CD8-positive, alpha-beta memory T cell (primary cell): ENCODE data around the gene GPR31. TPM values are rescaled to one million over a fixed set of nuclear protein-coding genes. Genes with fewer than 3 reads are reported as not detected.

Experiments used
- CTCF ChIA-PET: fragments of 350-600 bp; sonication (Branson Sonifier 250); formaldehyde crosslinking; loops from one replicate; lab custom pipeline; 2021; ENCODE audit warnings: antibody characterized with exemption; lab: Charles Lee
- POLR2A ChIA-PET: fragments of 350-600 bp; sonication (Branson Sonifier 250); formaldehyde crosslinking; loops from one replicate; lab custom pipeline; 2021; ENCODE audit warnings: antibody characterized with exemption; lab: Charles Lee
- DNase-seq, 5 donors: peaks; one replicate each; pipeline versions ENCODE4 v3.0.0 to v3.0.0-alpha.2; 2020 to 2022; ENCODE audit warnings: mixed read lengths in 1 of 5
- H3K27ac ChIP-seq: one replicate; pipeline ENCODE4 v1.7.0; 2013; ENCODE audit warnings: low read depth, mild to moderate bottlenecking, low read length, moderate library complexity
- H3K27me3 ChIP-seq: 2 replicates; pipeline ENCODE4 v1.7.0; 2013; ENCODE audit warnings: low read length, mild to moderate bottlenecking; ENCODE audit not compliant: insufficient read depth, poor library complexity, severe bottlenecking
- H3K36me3 ChIP-seq: 2 replicates; pipeline ENCODE4 v1.7.0; 2013; ENCODE audit warnings: mild to moderate bottlenecking, low read length, moderate library complexity; ENCODE audit not compliant: insufficient read depth
- H3K4me1 ChIP-seq: 2 replicates; pipeline ENCODE4 v1.7.0; 2013; ENCODE audit warnings: mild to moderate bottlenecking, low read length, moderate library complexity; ENCODE audit not compliant: insufficient read depth
- H3K4me3 ChIP-seq: 2 replicates; pipeline ENCODE4 v1.7.0; 2013; ENCODE audit warnings: mild to moderate bottlenecking, low read length
- H3K9me3 ChIP-seq: 2 replicates; pipeline ENCODE4 v1.7.0; 2013; ENCODE audit warnings: mild to moderate bottlenecking, low read length
- H3K27ac Mint-ChIP-seq, 8 donors: one replicate each; pipeline ENCODE4 v1.8.0; 2020 to 2021; ENCODE audit warnings: mixed read lengths in 8 of 8, mild to moderate bottlenecking in 6 of 8, inconsistent platforms in 3 of 8, moderate library complexity in 3 of 8
- H3K27me3 Mint-ChIP-seq, 2 donors: one replicate each; pipeline ENCODE4 v1.8.0; 2020 to 2021; ENCODE audit warnings: mixed read lengths in 2 of 2, mild to moderate bottlenecking in 1 of 2, moderate library complexity in 1 of 2
- H3K36me3 Mint-ChIP-seq, 3 donors: one replicate each; pipeline ENCODE4 v1.8.0; 2020 to 2021; ENCODE audit warnings: mixed read lengths in 3 of 3, inconsistent platforms in 1 of 3, mild to moderate bottlenecking in 1 of 3
- H3K4me1 Mint-ChIP-seq, 3 donors: one replicate each; pipeline ENCODE4 v1.8.0; 2020 to 2021; ENCODE audit warnings: mixed read lengths in 3 of 3, inconsistent platforms in 1 of 3, mild to moderate bottlenecking in 1 of 3
- H3K4me3 Mint-ChIP-seq, 7 donors: one replicate each; pipeline ENCODE4 v1.8.0; 2020 to 2021; ENCODE audit warnings: mixed read lengths in 7 of 7, mild to moderate bottlenecking in 6 of 7, moderate library complexity in 4 of 7, inconsistent platforms in 2 of 7
- H3K9me3 Mint-ChIP-seq, 5 donors: one replicate each; pipeline ENCODE4 v1.8.0; 2020 to 2022; ENCODE audit warnings: mixed read lengths in 5 of 5, mild to moderate bottlenecking in 3 of 5, moderate library complexity in 2 of 5, inconsistent platforms in 1 of 5
- polyA plus RNA-seq: library from polyadenylated mRNA; unstranded; fragments of 300-500 nt; fragmentation: Illumina TruSeq; gene quantifications from one replicate; pipeline ENCODE4 v1.2.3, GENCODE V29; 2021
- total RNA-seq, 2 experiments: library from RNA; stranded (reverse); gene quantifications; one replicate each; pipeline ENCODE4 v1.2.3, GENCODE V29; 2021

GPR31 gene
- total and polyA plus RNA-seq, 3 experiments from 2014 or later: not detected

- no peak overlapping the region for H3K27ac Mint-ChIP-seq
- H3K4me3 Mint-ChIP-seq: no peak overlapping the region
- Histone ChIP-seq H3K4me3 (no peak overlapping the region), H3K4me1 (no peaks in the 10 kb centered on the region), H3K27ac (no peak overlapping the region), H3K36me3 (no peaks in the 10 kb centered on the region), H3K9me3 (no peaks in the 10 kb centered on the region), H3K27me3 (no peaks in the 10 kb centered on the region)
- H3K27me3 Mint-ChIP-seq: peaks cover 3 to 4% of the 10 kb centered on the region in 2 donors
- H3K36me3 Mint-ChIP-seq: peaks cover 0 to 2% (median 0%) of the 10 kb centered on the region in 3 donors
- no peaks in the 10 kb centered on the region for H3K4me1 Mint-ChIP-seq
- peaks cover 0 to 2% (median 0%) of the 10 kb centered on the region in 5 donors for H3K9me3 Mint-ChIP-seq
- ChIA-PET POLR2A (interaction anchor here (0.7 kb wide), 1 partner anchor 104 kb away, joined by 3 read pairs; no protein-coding TSS in a partner anchor), CTCF (no interaction called here)
- DNase-seq: no peak
These were observed 5.8 kb upstream of the GPR31 start for GRCh38 chr6:167163476-167164011.

- H3K27ac Mint-ChIP-seq: no peak overlapping the region
- no peak for DNase-seq
- H3K4me1 Mint-ChIP-seq: no peaks in the 10 kb centered on the region
- Histone ChIP-seq H3K36me3 (no peaks in the 10 kb centered on the region), H3K27ac (no peak overlapping the region), H3K27me3 (no peaks in the 10 kb centered on the region), H3K4me3 (no peak overlapping the region), H3K4me1 (no peaks in the 10 kb centered on the region), H3K9me3 (no peaks in the 10 kb centered on the region)
- CTCF ChIA-PET: no interaction called here
- POLR2A ChIA-PET: no interaction called here
- H3K27me3 Mint-ChIP-seq: peaks cover 4% of the 10 kb centered on the region in 2 donors
- no peak overlapping the region for H3K4me3 Mint-ChIP-seq
- H3K9me3 Mint-ChIP-seq: no peaks in the 10 kb centered on the region
- peaks cover 0 to 2% (median 0%) of the 10 kb centered on the region in 3 donors for H3K36me3 Mint-ChIP-seq
These were observed 4.8 kb upstream of the GPR31 start for GRCh38 chr6:167162591-167162990.

GRCh38 chr6:167161851-167162467 is 4.2 kb upstream of the GPR31 start:
- Mint-ChIP-seq H3K9me3 (no peaks in the 10 kb centered on the region), H3K4me3 (no peak overlapping the region), H3K4me1 (no peaks in the 10 kb centered on the region), H3K27me3 (peaks cover 4% of the 10 kb centered on the region in 2 donors), H3K36me3 (peaks cover 0 to 2% (median 0%) of the 10 kb centered on the region in 3 donors), H3K27ac (no peak overlapping the region)
- Histone ChIP-seq H3K36me3 (no peaks in the 10 kb centered on the region), H3K4me1 (no peaks in the 10 kb centered on the region), H3K27me3 (no peaks in the 10 kb centered on the region), H3K4me3 (no peak overlapping the region), H3K9me3 (no peaks in the 10 kb centered on the region), H3K27ac (no peak overlapping the region)
- DNase-seq: no peak
- ChIA-PET CTCF (interaction anchor here (0.9 kb wide), 1 partner anchor 17 kb away, joined by 3 read pairs; no protein-coding TSS in a partner anchor), POLR2A (no interaction called here)

DNA sequence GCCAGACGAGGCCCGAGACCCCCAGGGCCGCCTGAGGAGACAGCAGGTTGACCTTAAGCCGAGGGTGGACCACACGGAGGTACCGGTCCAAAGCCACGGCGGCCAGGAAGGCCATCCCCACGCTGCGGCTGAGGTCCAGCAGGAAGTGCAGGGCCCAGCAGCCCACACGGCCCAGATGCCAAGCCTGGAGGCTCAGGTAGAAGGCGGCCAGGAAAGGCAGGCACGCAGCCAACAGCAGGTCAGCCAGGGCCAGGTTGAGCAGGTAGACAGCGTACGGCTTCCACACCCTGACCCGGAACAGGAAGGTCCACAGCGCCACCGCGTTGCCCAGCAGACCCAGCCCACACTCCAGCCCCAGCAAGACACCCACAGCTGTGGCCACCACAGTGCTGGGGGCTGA is 366 bp downstream of the GPR31 start:
- POLR2A ChIA-PET: no interaction called here
- CTCF ChIA-PET: no interaction called here

DNA sequence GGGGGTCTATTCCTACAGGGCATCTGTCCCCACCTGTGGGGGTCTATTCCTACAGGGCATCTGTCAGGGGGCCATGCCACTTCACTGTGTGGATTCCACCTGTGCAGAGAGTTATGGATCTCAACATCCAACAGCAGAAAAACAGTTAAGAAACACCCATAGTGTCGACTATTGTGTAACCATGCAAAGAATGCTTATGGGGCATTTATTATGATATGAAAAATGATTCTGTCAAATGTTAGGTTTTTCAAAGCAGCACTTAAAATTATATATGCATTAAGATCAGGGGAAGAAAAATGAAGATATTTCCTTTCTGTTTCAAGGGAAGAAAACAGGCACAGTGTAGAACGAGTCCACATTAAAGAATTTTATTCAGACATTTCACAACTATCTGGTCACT is 2.9 kb downstream of the GPR31 start:
- H3K9me3 ChIP-seq: no peaks in the 10 kb centered on the region
- Mint-ChIP-seq H3K27me3 (peaks cover 3% of the 10 kb centered on the region in 2 donors), H3K9me3 (no peaks in the 10 kb centered on the region), H3K36me3 (peaks cover 0 to 1% (median 0%) of the 10 kb centered on the region in 3 donors), H3K4me1 (peaks cover 29 to 37% (median 35%) of the 10 kb centered on the region in 3 donors), H3K27ac (no peak overlapping the region), H3K4me3 (no peak overlapping the region)
- no peaks in the 10 kb centered on the region for H3K4me1 ChIP-seq
- ChIA-PET POLR2A (no interaction called here), CTCF (no interaction called here)
- no peaks in the 10 kb centered on the region for H3K27me3 ChIP-seq
- no peaks in the 10 kb centered on the region for H3K36me3 ChIP-seq
- H3K4me3 ChIP-seq: no peak overlapping the region
- DNase-seq: no peak
- no peak overlapping the region for H3K27ac ChIP-seq

More for the DNA sequence above, 366 bp downstream of the GPR31 start:
- Histone ChIP-seq H3K27ac (no peak overlapping the region), H3K4me1 (no peaks in the 10 kb centered on the region), H3K4me3 (no peak overlapping the region), H3K36me3 (no peaks in the 10 kb centered on the region), H3K9me3 (no peaks in the 10 kb centered on the region), H3K27me3 (no peaks in the 10 kb centered on the region)
- DNase-seq: no peak
- H3K36me3 Mint-ChIP-seq: peaks cover 0 to 1% (median 0%) of the 10 kb centered on the region in 3 donors
- H3K27me3 Mint-ChIP-seq: peaks cover 3 to 4% of the 10 kb centered on the region in 2 donors
- no peak overlapping the region for H3K4me3 Mint-ChIP-seq
- no peaks in the 10 kb centered on the region for H3K9me3 Mint-ChIP-seq
- no peak overlapping the region for H3K27ac Mint-ChIP-seq
- peaks cover 16 to 19% (median 18%) of the 10 kb centered on the region in 3 donors for H3K4me1 Mint-ChIP-seq

DNA sequence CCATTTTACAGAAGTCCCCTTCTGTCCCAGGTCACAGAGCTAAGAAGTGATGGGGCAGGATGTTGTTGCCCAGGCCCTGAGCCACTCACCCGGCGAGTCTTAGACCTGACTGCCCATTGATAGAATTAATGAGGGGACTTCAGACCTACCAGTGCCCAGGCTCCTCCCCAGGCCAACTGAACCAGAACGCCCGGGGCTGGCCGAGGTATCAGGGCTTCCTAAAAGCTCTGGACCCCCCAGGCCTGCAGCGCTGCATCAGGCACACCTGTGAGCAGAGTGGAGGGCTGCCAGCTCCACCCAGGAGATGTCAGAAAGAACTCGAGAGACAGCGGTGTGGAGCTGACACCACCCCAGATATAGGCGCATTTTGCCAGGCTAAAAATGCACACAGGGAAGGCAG is 3.5 kb downstream of the GPR31 start:
- CTCF ChIA-PET: no interaction called here
- Histone ChIP-seq H3K27ac (no peak overlapping the region), H3K36me3 (no peaks in the 10 kb centered on the region), H3K4me1 (no peaks in the 10 kb centered on the region), H3K27me3 (no peaks in the 10 kb centered on the region), H3K9me3 (no peaks in the 10 kb centered on the region), H3K4me3 (no peak overlapping the region)
- POLR2A ChIA-PET: no interaction called here
- Mint-ChIP-seq H3K27me3 (peaks cover 2 to 3% of the 10 kb centered on the region in 2 donors), H3K4me1 (peaks cover 29 to 37% (median 35%) of the 10 kb centered on the region in 3 donors), H3K27ac (peak overlapping the region in 3 of 8 donors; percentile 41 to 69 (median 52)), H3K36me3 (peaks cover 0 to 1% (median 0%) of the 10 kb centered on the region in 3 donors), H3K9me3 (no peaks in the 10 kb centered on the region), H3K4me3 (peak overlapping the region in 3 of 7 donors; percentile 6 to 93 (median 74))
- no peak for DNase-seq

DNA sequence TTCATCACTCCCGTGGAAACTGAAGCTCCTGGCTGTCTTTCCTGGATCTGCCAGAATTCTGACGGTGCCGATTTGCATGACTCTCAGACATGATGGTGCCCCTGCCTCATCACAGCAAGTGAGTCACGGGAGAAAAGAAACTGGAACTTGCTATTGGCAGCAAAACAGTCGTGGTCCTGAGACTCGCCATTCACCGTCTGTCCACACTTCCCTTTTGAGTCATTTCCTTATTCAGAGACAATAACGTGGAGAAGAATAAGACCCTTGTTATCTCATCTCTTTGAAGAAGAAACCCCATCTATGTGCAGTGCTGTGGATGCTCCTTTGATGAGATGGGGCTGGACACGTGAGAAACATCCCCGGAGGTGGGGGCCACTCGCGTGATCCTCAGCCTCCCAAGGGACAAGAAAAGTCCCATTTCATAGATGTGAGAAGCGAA is 4.2 kb downstream of the GPR31 start:
- Histone ChIP-seq H3K9me3 (no peaks in the 10 kb centered on the region), H3K36me3 (no peaks in the 10 kb centered on the region), H3K27ac (peak overlapping the region; percentile 35), H3K27me3 (no peaks in the 10 kb centered on the region), H3K4me3 (peak overlapping the region; percentile 48), H3K4me1 (no peaks in the 10 kb centered on the region)
- Mint-ChIP-seq H3K27me3 (peaks cover 2 to 3% of the 10 kb centered on the region in 2 donors), H3K9me3 (no peaks in the 10 kb centered on the region), H3K4me3 (peak overlapping the region; percentile 74 to 93 (median 81)), H3K36me3 (peaks cover 0 to 1% (median 0%) of the 10 kb centered on the region in 3 donors), H3K4me1 (peaks cover 29 to 37% (median 35%) of the 10 kb centered on the region in 3 donors), H3K27ac (peak overlapping the region; percentile 2 to 93 (median 81))
- peak in 2 of 5 donors; percentile 10 to 16 for DNase-seq
- POLR2A ChIA-PET: no interaction called here
- CTCF ChIA-PET: no interaction called here

DNA sequence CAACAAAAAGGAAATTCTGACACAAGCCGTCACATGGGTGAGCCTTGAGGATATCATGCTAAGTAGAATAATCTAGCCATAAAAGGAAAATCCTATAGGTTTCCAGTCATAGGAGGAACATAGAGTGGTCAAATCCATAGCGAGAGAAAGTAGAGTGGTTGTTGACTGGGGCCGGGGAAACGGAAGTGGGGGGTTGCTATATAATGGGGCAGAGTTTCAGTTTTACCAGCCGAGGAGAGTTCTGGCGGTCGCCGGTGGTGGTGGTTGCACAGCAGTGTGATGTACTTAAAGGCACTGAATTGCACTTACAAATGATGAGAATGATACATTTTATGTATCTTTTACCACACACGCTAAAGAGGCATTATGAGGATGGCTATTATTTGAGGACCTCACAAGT is 4.9 kb downstream of the GPR31 start:
- Histone ChIP-seq H3K9me3 (no peaks in the 10 kb centered on the region), H3K4me3 (peak overlapping the region; percentile 48), H3K36me3 (no peaks in the 10 kb centered on the region), H3K27me3 (no peaks in the 10 kb centered on the region), H3K4me1 (no peaks in the 10 kb centered on the region), H3K27ac (peak overlapping the region; percentile 35)
- peaks cover 0 to 1% (median 0%) of the 10 kb centered on the region in 3 donors for H3K36me3 Mint-ChIP-seq
- ChIA-PET CTCF (interaction anchor here (1.3 kb wide), 1 partner anchor 11 kb away, joined by 3 read pairs; no protein-coding TSS in a partner anchor), POLR2A (no interaction called here)
- peak overlapping the region; percentile 2 to 93 (median 81) for H3K27ac Mint-ChIP-seq
- H3K27me3 Mint-ChIP-seq: peaks cover 0 to 3% of the 10 kb centered on the region in 2 donors
- DNase-seq: peak in 4 of 5 donors; percentile 24 to 58 (median 27)
- H3K4me3 Mint-ChIP-seq: peak overlapping the region; percentile 74 to 93 (median 81)
- peaks cover 29 to 37% (median 35%) of the 10 kb centered on the region in 3 donors for H3K4me1 Mint-ChIP-seq
- H3K9me3 Mint-ChIP-seq: no peaks in the 10 kb centered on the region
